PC-9 (cell line): ENCODE measurements around the gene CCK. TPM values are rescaled to one million over a fixed set of nuclear protein-coding genes. Genes with fewer than 3 reads are reported as not detected.
A peak's percentile ranks its signal among the peaks of the same experiment; 100 is the strongest.
"Not testable (repeated sequence)": the region's sequence is repeated elsewhere in the genome, so short reads cannot be mapped to it uniquely, and the experiment has no call there.

Experiments used
- BruUV-seq: library from RNA; stranded (reverse); fragments of 400-500 nt; replicated peaks from 2 replicates; lab custom pipeline; 2021; lab: Mats Ljungman, UMichigan
- CTCF ChIA-PET: fragments of 300-600 bp; sonication (Branson Sonifier 250); formaldehyde crosslinking; loops from one replicate; lab custom pipeline; 2022; ENCODE audit warnings: antibody characterized with exemption; lab: Charles Lee
- POLR2A ChIA-PET: fragments of 300-600 bp; sonication (Branson Sonifier 250); formaldehyde crosslinking; loops from one replicate; lab custom pipeline; 2022; ENCODE audit warnings: antibody characterized with exemption; ENCODE audit not compliant: unreplicated experiment; lab: Charles Lee
- DNase-seq, 2 experiments: peaks; one replicate each; pipeline versions ENCODE4 v3.0.0 to v3.0.0-alpha.2; 2015 to 2022; ENCODE audit warnings: mixed read lengths in 1 of 2
- H2AFZ ChIP-seq: fragments of 200-600 bp; sonication (generic); 2 replicates; pipeline ENCODE4 v1.8.1; 2017; ENCODE audit warnings: antibody characterized with exemption
- H3F3A ChIP-seq: fragments of 200-600 bp; sonication (generic); 2 replicates; pipeline ENCODE4 v1.8.1; 2017; ENCODE audit warnings: antibody characterized with exemption, mild to moderate bottlenecking, low read depth; ENCODE audit not compliant: insufficient read depth
- H3K27ac ChIP-seq: fragments of 200-600 bp; sonication (generic); 2 replicates; pipeline ENCODE4 v1.6.1; 2016; ENCODE audit warnings: mixed run types
- H3K27me3 ChIP-seq: fragments of 200-600 bp; sonication (generic); 2 replicates; pipeline ENCODE4 v1.6.1; 2016; ENCODE audit warnings: low read depth, mixed run types; ENCODE audit not compliant: insufficient read depth
- H3K36me3 ChIP-seq: fragments of 200-600 bp; sonication (generic); 2 replicates; pipeline ENCODE4 v1.6.1; 2016; ENCODE audit warnings: low read depth, mixed run types
- H3K4me1 ChIP-seq: fragments of 200-600 bp; sonication (generic); replicated peaks from 2 replicates; pipeline ENCODE4 v1.6.1; 2016; ENCODE audit warnings: mixed run types; ENCODE audit not compliant: insufficient read depth
- H3K4me2 ChIP-seq: fragments of 200-600 bp; sonication (generic); 2 replicates; pipeline ENCODE4 v1.6.1; 2017; ENCODE audit warnings: mixed run types
- H3K4me3 ChIP-seq: fragments of 200-600 bp; sonication (generic); 2 replicates; pipeline ENCODE4 v1.6.1; 2016; ENCODE audit warnings: mixed run types
- H3K79me2 ChIP-seq: fragments of 200-600 bp; sonication (generic); 2 replicates; pipeline ENCODE4 v1.6.1; 2017; ENCODE audit warnings: low read depth, mixed run types
- H3K9me2 ChIP-seq: fragments of 200-600 bp; sonication (generic); 2 replicates; pipeline ENCODE4 v1.8.1; 2017; ENCODE audit warnings: mild to moderate bottlenecking; ENCODE audit not compliant: insufficient read depth
- H3K9me3 ChIP-seq: fragments of 200-600 bp; sonication (generic); 2 replicates; pipeline ENCODE4 v1.8.1; 2016; ENCODE audit warnings: low read depth; ENCODE audit not compliant: insufficient read depth
- H4K20me1 ChIP-seq: fragments of 200-600 bp; sonication (generic); 2 replicates; pipeline ENCODE4 v1.8.1; 2017; ENCODE audit not compliant: insufficient read depth
- CTCF ChIP-seq: fragments of 200-600 bp; sonication (generic); conservative IDR thresholded peaks from 2 replicates; pipeline ENCODE4 v1.6.1; 2017; ENCODE audit warnings: mixed run types, antibody characterized with exemption, mild to moderate bottlenecking, moderate library complexity
- EZH2 ChIP-seq: fragments of 200-600 bp; sonication (generic); IDR thresholded peaks from 2 replicates; pipeline ENCODE4 v1.8.0; 2017; ENCODE audit warnings: antibody characterized with exemption, low read depth
- intact Hi-C: fragments of 100-400 bp; cut with micrococcal nuclease; formaldehyde crosslinking; loops from one replicate; pipeline ENCODE4 v1.10.0; 2022; ENCODE audit not compliant: unreplicated experiment
- total RNA-seq: library from RNA; stranded (reverse); gene quantifications from 2 replicates; pipeline ENCODE4 v1.2.3, GENCODE V29; 2021

CCK gene
- total RNA-seq, 1 experiment from 2014 or later: 2.7 TPM

- POLR2A ChIA-PET: no interaction called here
- peak; percentile 25 to 53 for DNase-seq
- intact Hi-C loops: no loop called here
- TF ChIP-seq CTCF (no peak), EZH2 (no peak)
- no peaks in the 10 kb centered on the region for H3K79me2 ChIP-seq
- H3K9me2 ChIP-seq: no peaks in the 10 kb centered on the region
- H4K20me1 ChIP-seq: no peaks in the 10 kb centered on the region
- CTCF ChIA-PET: no interaction called here
- H3K27ac ChIP-seq: no peak overlapping the region
- no peak overlapping the region for H2AFZ ChIP-seq
- no peak overlapping the region for H3K4me3 ChIP-seq
- H3K27me3 ChIP-seq: no peaks in the 10 kb centered on the region
- H3K4me1 ChIP-seq: peaks cover 7% of the 10 kb centered on the region; the same call in 1 of the 2 replicates
- H3F3A ChIP-seq: no peaks in the 10 kb centered on the region
- no peaks in the 10 kb centered on the region for H3K36me3 ChIP-seq
- H3K9me3 ChIP-seq: no peaks in the 10 kb centered on the region
- 0 out of 2 replicates have a peak overlapping the region, but pooled peaks have one; percentile 8 for H3K4me2 ChIP-seq
- BruUV-seq: no TSS peak
These were observed 22.4 kb upstream of the CCK start for GRCh38 chr3:42288385-42288784.

GRCh38 chr3:42287423-42287822 is 21.4 kb upstream of the CCK start:
- H3K79me2 ChIP-seq, H3K9me2 ChIP-seq, H3K27ac ChIP-seq, H4K20me1 ChIP-seq, DNase-seq, H3K4me1 ChIP-seq, H3K36me3 ChIP-seq, CTCF ChIA-PET, BruUV-seq, H2AFZ ChIP-seq, H3K9me3 ChIP-seq, H3K27me3 ChIP-seq, intact Hi-C loops, H3F3A ChIP-seq, POLR2A ChIA-PET, H3K4me3 ChIP-seq: not testable (repeated sequence)
- peak overlapping the region; percentile 23; the same call in 1 of the 2 replicates for H3K4me2 ChIP-seq

GRCh38 chr3:42277676-42278075 is 11.7 kb upstream of the CCK start:
- H3K9me2 ChIP-seq: no peaks in the 10 kb centered on the region
- ChIA-PET CTCF (no interaction called here), POLR2A (no interaction called here)
- intact Hi-C loops: no loop called here
- H2AFZ ChIP-seq: no peak overlapping the region
- no peak overlapping the region for H3K4me3 ChIP-seq
- no peaks in the 10 kb centered on the region for H3F3A ChIP-seq
- H3K4me1 ChIP-seq: no peaks in the 10 kb centered on the region
- no TSS peak for BruUV-seq
- no peaks in the 10 kb centered on the region for H4K20me1 ChIP-seq
- H3K9me3 ChIP-seq: no peaks in the 10 kb centered on the region; the same call in 1 of the 2 replicates
- no peak for TF ChIP-seq CTCF
- TF ChIP-seq EZH2: no peak
- H3K36me3 ChIP-seq: no peaks in the 10 kb centered on the region
- no peak overlapping the region for H3K27ac ChIP-seq
- no peak overlapping the region for H3K4me2 ChIP-seq
- H3K27me3 ChIP-seq: no peaks in the 10 kb centered on the region
- DNase-seq: no peak
- H3K79me2 ChIP-seq: no peaks in the 10 kb centered on the region
